Measurements from ENCODE around the gene TTL.

TTL gene

DNA sequence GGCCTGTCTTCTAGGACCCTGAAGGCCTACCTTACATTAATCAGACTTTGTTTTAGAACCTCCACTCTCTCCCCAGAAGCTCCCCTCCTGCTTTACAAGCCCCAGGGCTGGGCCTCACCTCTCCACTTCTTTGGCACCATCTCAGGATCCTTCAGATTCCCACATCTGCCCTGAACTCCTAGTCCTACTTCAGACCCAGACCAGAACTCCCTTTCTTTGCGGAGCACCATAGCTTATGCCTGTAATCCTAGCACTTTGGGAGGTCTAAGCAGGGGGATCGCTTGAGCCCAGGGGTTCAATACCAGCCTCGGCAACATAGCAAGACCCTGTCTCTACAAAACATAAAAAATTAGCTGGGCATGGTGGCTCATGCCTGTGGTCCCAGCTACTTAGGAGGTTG lies 103.4 kb downstream of the TTL start:
- no peak overlapping the region for H2AFZ ChIP-seq (ENCODE audit: low read depth, low read length)

GRCh38 chr2:112585873-112586464 lies 104.0 kb downstream of the TTL start:
- H3K36me3 ChIP-seq (ENCODE audit: insufficient read depth, low read length): no peaks in the 10 kb centered on the region
- no peak overlapping the region for H3K9ac ChIP-seq (ENCODE audit: low read depth, low read length)
- no peaks in the 10 kb centered on the region for H3K4me1 ChIP-seq (ENCODE audit: insufficient read depth, low read length)
- no peaks in the 10 kb centered on the region for H3K27me3 ChIP-seq (ENCODE audit: insufficient read depth, low read length, poor library complexity)
- H3K9me3 ChIP-seq (ENCODE audit: insufficient read depth, low read length, severe bottlenecking): no peaks in the 10 kb centered on the region
- H3K27ac ChIP-seq (ENCODE audit: low read length): no peak overlapping the region
- DNase-seq (no peak), ATAC-seq (ENCODE audit: insufficient read depth, low read depth) (no peak)
- no peak overlapping the region for H2AFZ ChIP-seq (ENCODE audit: low read depth, low read length)
- H3K79me2 ChIP-seq (ENCODE audit: insufficient read depth, low read length): no peaks in the 10 kb centered on the region
- TF ChIP-seq CTCF (IDR thresholded peaks at IDR 0.05; ENCODE audit: borderline replicate concordance, extremely low read depth, low read length, poor library complexity, severe bottlenecking) (no peak), EZH2 (IDR thresholded peaks at IDR 0.05; ENCODE audit: borderline replicate concordance, low read depth, low read length, severe bottlenecking) (no peak)
- no peak overlapping the region for H3K4me3 ChIP-seq (ENCODE audit: low read depth in 1 of 2, low read length in 2 of 2)
- no peaks in the 10 kb centered on the region for H4K20me1 ChIP-seq (ENCODE audit: insufficient read depth, low read length)
- H3K4me2 ChIP-seq (ENCODE audit: insufficient read depth, low read length): no peak overlapping the region

More for the DNA sequence above, 103.4 kb downstream of the TTL start:
- no peak for ATAC-seq (ENCODE audit: insufficient read depth, low read depth)
- TF ChIP-seq CTCF (IDR thresholded peaks at IDR 0.05; ENCODE audit: borderline replicate concordance, extremely low read depth, low read length, poor library complexity, severe bottlenecking) (no peak), EZH2 (IDR thresholded peaks at IDR 0.05; ENCODE audit: borderline replicate concordance, low read depth, low read length, severe bottlenecking) (no peak)
- no peaks in the 10 kb centered on the region for H3K36me3 ChIP-seq (ENCODE audit: insufficient read depth, low read length)
- H3K27me3 ChIP-seq (ENCODE audit: insufficient read depth, low read length, poor library complexity): no peaks in the 10 kb centered on the region
- no peak overlapping the region for H3K9ac ChIP-seq (ENCODE audit: low read depth, low read length)
- no peak overlapping the region for H3K4me2 ChIP-seq (ENCODE audit: insufficient read depth, low read length)
- H3K27ac ChIP-seq (ENCODE audit: low read length): no peak overlapping the region
- H3K9me3 ChIP-seq (ENCODE audit: insufficient read depth, low read length, severe bottlenecking): no peaks in the 10 kb centered on the region
- H3K4me3 ChIP-seq (ENCODE audit: low read depth in 1 of 2, low read length in 2 of 2): no peak overlapping the region
- H3K4me1 ChIP-seq (ENCODE audit: insufficient read depth, low read length): no peaks in the 10 kb centered on the region
- no peaks in the 10 kb centered on the region for H4K20me1 ChIP-seq (ENCODE audit: insufficient read depth, low read length)
- no peaks in the 10 kb centered on the region for H3K79me2 ChIP-seq (ENCODE audit: insufficient read depth, low read length)
- DNase-seq: no peak

DNA sequence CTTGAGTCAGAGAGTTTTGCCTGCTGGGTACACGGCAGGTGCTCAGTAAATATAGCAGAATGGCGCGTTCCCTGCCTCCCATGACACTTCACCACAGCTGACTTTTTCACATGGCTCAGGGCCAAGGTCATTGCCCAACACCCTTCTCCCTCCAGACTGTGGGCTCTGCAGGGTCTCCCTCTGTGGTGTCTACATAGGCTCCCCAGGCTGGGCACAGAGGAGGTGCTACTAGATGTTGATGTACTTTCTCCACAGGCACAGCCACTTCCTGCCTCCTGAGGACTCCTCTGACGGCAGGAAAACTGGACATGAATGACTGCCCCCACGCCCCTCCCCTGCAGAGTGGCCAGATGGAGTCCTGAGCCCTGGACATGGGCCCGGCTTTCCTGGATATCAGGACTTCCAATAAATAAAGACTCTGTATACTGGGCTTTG lies 106.7 kb downstream of the TTL start:
- DNase-seq (no peak), ATAC-seq (ENCODE audit: insufficient read depth, low read depth) (no peak)
- no peak overlapping the region for H2AFZ ChIP-seq (ENCODE audit: low read depth, low read length)
- H3K9ac ChIP-seq (ENCODE audit: low read depth, low read length): no peak overlapping the region
- no peaks in the 10 kb centered on the region for H4K20me1 ChIP-seq (ENCODE audit: insufficient read depth, low read length)
- H3K79me2 ChIP-seq (ENCODE audit: insufficient read depth, low read length): no peaks in the 10 kb centered on the region
- no peak overlapping the region for H3K4me3 ChIP-seq (ENCODE audit: low read depth in 1 of 2, low read length in 2 of 2)
- H3K36me3 ChIP-seq (ENCODE audit: insufficient read depth, low read length): no peaks in the 10 kb centered on the region
- H3K27ac ChIP-seq (ENCODE audit: low read length): no peak overlapping the region
- no peak for TF ChIP-seq EZH2 (IDR thresholded peaks at IDR 0.05; ENCODE audit: borderline replicate concordance, low read depth, low read length, severe bottlenecking)
- no peak for TF ChIP-seq CTCF (IDR thresholded peaks at IDR 0.05; ENCODE audit: borderline replicate concordance, extremely low read depth, low read length, poor library complexity, severe bottlenecking)
- H3K4me1 ChIP-seq (ENCODE audit: insufficient read depth, low read length): no peaks in the 10 kb centered on the region
- H3K27me3 ChIP-seq (ENCODE audit: insufficient read depth, low read length, poor library complexity): no peaks in the 10 kb centered on the region
- no peaks in the 10 kb centered on the region for H3K9me3 ChIP-seq (ENCODE audit: insufficient read depth, low read length, severe bottlenecking)
- no peak overlapping the region for H3K4me2 ChIP-seq (ENCODE audit: insufficient read depth, low read length)
